ENCODE measurements around the gene CHST11.
A peak's percentile ranks its signal among the peaks of the same experiment; 100 is the strongest.
"Not testable (repeated sequence)": the region's sequence is repeated elsewhere in the genome, so short reads cannot be mapped to it uniquely, and the experiment has no call there.

Gene CHST11

GRCh38 chr12:104571328-104571727, 114.6 kb downstream of the CHST11 start:
- DNase-seq = no peak
- Histone ChIP-seq H3K4me2 (ENCODE audit: insufficient read depth, low read length) (no peak overlapping the region), H3K27ac (ENCODE audit: low read length) (peak overlapping the region; percentile 83), H3K4me3 (ENCODE audit: low read depth in 1 of 2, low read length in 2 of 2) (no peak overlapping the region), H4K20me1 (ENCODE audit: insufficient read depth, low read length) (peaks cover 65% of the 10 kb centered on the region), H3K27me3 (ENCODE audit: insufficient read depth, low read length, poor library complexity) (no peaks in the 10 kb centered on the region), H3K4me1 (ENCODE audit: insufficient read depth, low read length) (peaks cover 47% of the 10 kb centered on the region), H3K9ac (ENCODE audit: low read depth, low read length) (no peak overlapping the region), H3K79me2 (ENCODE audit: insufficient read depth, low read length) (peaks cover 79% of the 10 kb centered on the region), H3K9me3 (ENCODE audit: insufficient read depth, low read length, severe bottlenecking) (no peaks in the 10 kb centered on the region), H2AFZ (ENCODE audit: low read depth, low read length) (no peak overlapping the region), H3K36me3 (ENCODE audit: insufficient read depth, low read length) (peaks cover 33% of the 10 kb centered on the region)
- no peak for ATAC-seq (ENCODE audit: insufficient read depth, low read depth)
- TF ChIP-seq CTCF (IDR thresholded peaks at IDR 0.05; ENCODE audit: borderline replicate concordance, extremely low read depth, low read length, poor library complexity, severe bottlenecking) = no peak
- TF ChIP-seq EZH2 (IDR thresholded peaks at IDR 0.05; ENCODE audit: borderline replicate concordance, low read depth, low read length, severe bottlenecking) = no peak

GRCh38 chr12:104574353-104574752, 117.6 kb downstream of the CHST11 start:
- H3K4me1 ChIP-seq (ENCODE audit: insufficient read depth, low read length) = peaks cover 32% of the 10 kb centered on the region
- ATAC-seq (ENCODE audit: insufficient read depth, low read depth); H3K9ac ChIP-seq (ENCODE audit: low read depth, low read length); H3K27me3 ChIP-seq (ENCODE audit: insufficient read depth, low read length, poor library complexity); H3K4me2 ChIP-seq (ENCODE audit: insufficient read depth, low read length); DNase-seq; H3K4me3 ChIP-seq (ENCODE audit: low read depth in 1 of 2, low read length in 2 of 2); H2AFZ ChIP-seq (ENCODE audit: low read depth, low read length); H3K9me3 ChIP-seq (ENCODE audit: insufficient read depth, low read length, severe bottlenecking); H3K27ac ChIP-seq (ENCODE audit: low read length): not testable (repeated sequence)
- H3K36me3 ChIP-seq (ENCODE audit: insufficient read depth, low read length) = peaks cover 30% of the 10 kb centered on the region
- peaks cover 79% of the 10 kb centered on the region for H3K79me2 ChIP-seq (ENCODE audit: insufficient read depth, low read length)
- H4K20me1 ChIP-seq (ENCODE audit: insufficient read depth, low read length) = peaks cover 64% of the 10 kb centered on the region

- H3K27ac ChIP-seq (ENCODE audit: low read length) = 0 out of 2 replicates have a peak overlapping the region, but pooled peaks have one; percentile 26
- not testable (repeated sequence) for ATAC-seq (ENCODE audit: insufficient read depth, low read depth); H2AFZ ChIP-seq (ENCODE audit: low read depth, low read length); DNase-seq; H3K9ac ChIP-seq (ENCODE audit: low read depth, low read length); H3K9me3 ChIP-seq (ENCODE audit: insufficient read depth, low read length, severe bottlenecking); H3K27me3 ChIP-seq (ENCODE audit: insufficient read depth, low read length, poor library complexity); H3K4me3 ChIP-seq (ENCODE audit: low read depth in 1 of 2, low read length in 2 of 2); H3K4me2 ChIP-seq (ENCODE audit: insufficient read depth, low read length)
- H3K79me2 ChIP-seq (ENCODE audit: insufficient read depth, low read length) = peaks cover 79% of the 10 kb centered on the region
- peaks cover 64% of the 10 kb centered on the region for H4K20me1 ChIP-seq (ENCODE audit: insufficient read depth, low read length)
- peaks cover 32% of the 10 kb centered on the region for H3K36me3 ChIP-seq (ENCODE audit: insufficient read depth, low read length)
- H3K4me1 ChIP-seq (ENCODE audit: insufficient read depth, low read length) = peaks cover 32% of the 10 kb centered on the region
Measured at GRCh38 chr12:104574758-104575157, 118.0 kb downstream of the CHST11 start.

GRCh38 chr12:104575442-104576186, 118.9 kb downstream of the CHST11 start:
- DNase-seq = no peak
- H3K4me1 ChIP-seq (ENCODE audit: insufficient read depth, low read length) = peaks cover 26% of the 10 kb centered on the region
- no peak overlapping the region for H2AFZ ChIP-seq (ENCODE audit: low read depth, low read length)
- ATAC-seq (ENCODE audit: insufficient read depth, low read depth) = peak; percentile 41; the same call in 1 of the 3 replicates
- H3K79me2 ChIP-seq (ENCODE audit: insufficient read depth, low read length) = peaks cover 79% of the 10 kb centered on the region
- peak overlapping the region; percentile 26; the same call in 1 of the 2 replicates for H3K27ac ChIP-seq (ENCODE audit: low read length)
- no peak for TF ChIP-seq EZH2 (IDR thresholded peaks at IDR 0.05; ENCODE audit: borderline replicate concordance, low read depth, low read length, severe bottlenecking)
- TF ChIP-seq CTCF (IDR thresholded peaks at IDR 0.05; ENCODE audit: borderline replicate concordance, extremely low read depth, low read length, poor library complexity, severe bottlenecking) = no peak
- no peak overlapping the region for H3K4me3 ChIP-seq (ENCODE audit: low read depth in 1 of 2, low read length in 2 of 2)
- no peak overlapping the region for H3K4me2 ChIP-seq (ENCODE audit: insufficient read depth, low read length)
- no peaks in the 10 kb centered on the region for H3K27me3 ChIP-seq (ENCODE audit: insufficient read depth, low read length, poor library complexity)
- H3K9me3 ChIP-seq (ENCODE audit: insufficient read depth, low read length, severe bottlenecking) = no peaks in the 10 kb centered on the region
- H3K9ac ChIP-seq (ENCODE audit: low read depth, low read length) = no peak overlapping the region
- peaks cover 28% of the 10 kb centered on the region for H3K36me3 ChIP-seq (ENCODE audit: insufficient read depth, low read length)
- peaks cover 65% of the 10 kb centered on the region for H4K20me1 ChIP-seq (ENCODE audit: insufficient read depth, low read length)

Data from DND-41 (cell line).